Measurements from ENCODE around the gene ZRANB3. TPM values are rescaled to one million over a fixed set of nuclear protein-coding genes. Genes with fewer than 3 reads are reported as not detected.

Gene ZRANB3
- total RNA-seq, 2 donors from 2014 or later, result 3.2 to 3.5 TPM

DNA sequence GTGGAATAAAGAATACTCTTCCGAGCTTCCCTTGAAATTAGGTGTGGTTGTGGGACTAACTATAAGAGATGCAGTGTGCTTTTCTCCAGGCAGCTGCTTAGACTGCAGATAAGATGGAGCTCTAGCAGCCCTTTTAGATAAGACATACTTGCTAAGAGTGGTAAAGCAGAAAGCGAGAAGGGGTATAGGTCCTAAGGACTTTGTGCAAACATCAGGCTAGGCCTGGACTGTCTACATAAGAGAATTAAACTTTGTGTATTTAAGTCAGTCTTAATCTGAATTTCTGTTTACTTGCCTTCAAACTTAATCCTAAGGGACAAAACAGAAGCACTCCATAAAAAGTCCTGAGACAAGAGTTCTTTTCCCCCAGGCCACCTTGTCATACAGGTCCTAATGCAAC lies 260.0 kb downstream of the ZRANB3 start:
- DNase-seq (no peak), ATAC-seq (no peak)
- intact Hi-C loops (cut with DNase I, micrococcal nuclease), result no loop called here

- intact Hi-C loops (cut with DNase I, micrococcal nuclease), result no loop called here
- no peak for ATAC-seq
- DNase-seq, result no peak
Observed at GRCh38 chr2:135265960-135266490, 265.0 kb downstream of the ZRANB3 start.

DNA sequence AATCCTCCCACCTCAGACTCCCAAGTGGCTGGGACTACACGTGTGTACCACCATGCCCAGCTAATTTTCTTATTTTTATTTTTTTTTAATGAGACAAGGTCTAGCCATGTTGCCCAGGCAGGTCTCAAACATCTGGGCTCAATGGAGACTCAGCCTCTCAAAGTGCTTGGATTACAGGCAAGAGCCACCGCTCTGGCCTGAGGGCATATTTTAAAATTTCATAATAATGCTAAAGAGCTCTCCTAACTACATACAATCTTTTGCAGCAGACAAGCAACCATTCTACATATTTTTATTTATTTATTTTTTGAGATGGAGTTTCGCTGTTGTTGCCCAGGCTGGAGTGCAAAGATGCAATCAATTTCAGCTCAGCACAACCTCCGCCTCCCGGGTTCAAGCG lies 271.9 kb downstream of the ZRANB3 start:
- ATAC-seq (no peak), DNase-seq (no peak)
- intact Hi-C loops (cut with DNase I, micrococcal nuclease), result no loop called here

GRCh38 chr2:135258193-135258592 lies 272.8 kb downstream of the ZRANB3 start:
- DNase-seq (no peak), ATAC-seq (no peak)
- intact Hi-C loops (cut with DNase I, micrococcal nuclease), result no loop called here

GRCh38 chr2:135257383-135258090 lies 273.5 kb downstream of the ZRANB3 start:
- no peak for DNase-seq
- ATAC-seq, result no peak
- intact Hi-C loops (cut with DNase I, micrococcal nuclease), result no loop called here

DNA sequence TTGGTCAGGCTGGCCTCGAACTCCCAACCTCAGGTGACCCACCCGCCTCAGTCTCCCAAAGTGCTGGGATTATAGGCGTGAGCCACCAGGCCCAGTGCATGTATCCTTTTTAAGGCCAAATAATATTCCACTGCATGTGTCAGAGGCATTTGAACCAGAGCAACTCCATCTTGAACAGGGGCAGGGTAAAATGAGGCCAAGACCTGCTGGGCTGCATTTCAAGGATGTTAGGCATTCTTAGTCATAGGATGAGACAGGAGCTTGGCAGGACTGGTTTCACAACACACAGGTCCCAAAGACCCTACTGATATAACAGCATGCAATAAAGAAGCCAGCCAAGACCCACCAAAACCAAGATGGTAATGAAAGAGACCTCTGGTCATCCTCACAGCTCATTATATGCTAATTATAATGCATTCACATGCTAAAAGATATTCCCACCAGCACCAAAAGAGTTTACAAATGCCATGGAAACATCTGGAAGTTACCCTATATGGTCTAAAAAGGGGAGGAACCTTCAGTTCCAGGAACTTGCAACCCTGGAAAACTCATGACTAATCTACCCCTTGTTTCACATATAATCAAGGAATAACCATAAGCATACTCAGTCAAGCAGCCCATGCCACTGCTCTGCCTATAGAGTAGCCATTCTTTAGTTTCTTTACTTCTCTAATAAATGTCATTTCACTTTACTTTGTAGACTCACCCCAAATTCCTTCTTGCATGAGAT lies 274.3 kb downstream of the ZRANB3 start:
- intact Hi-C loops (cut with DNase I, micrococcal nuclease), result no loop called here
- no peak for ATAC-seq
- DNase-seq, result no peak

DNA sequence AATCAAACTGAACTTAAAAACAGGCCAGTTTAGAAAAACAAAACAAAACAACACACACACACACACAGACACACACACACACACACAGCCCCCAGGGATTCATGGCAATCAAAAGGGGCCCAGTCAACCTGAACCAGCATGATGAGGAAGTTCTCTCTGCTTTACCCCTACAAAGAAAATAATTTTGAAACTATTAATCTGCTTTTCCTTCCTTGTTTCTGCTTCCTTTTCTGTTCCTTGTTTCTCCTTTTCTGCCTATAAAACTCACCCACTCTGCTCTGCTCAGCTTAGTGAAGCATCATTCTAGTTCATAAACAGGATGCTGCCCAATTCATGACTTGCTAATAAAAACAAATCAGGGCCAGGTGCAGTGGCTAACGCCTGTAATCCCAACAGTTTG lies 275.8 kb downstream of the ZRANB3 start:
- DNase-seq (no peak), ATAC-seq (no peak)
- intact Hi-C loops (cut with DNase I, micrococcal nuclease), result no loop called here

- DNase-seq (no peak), ATAC-seq (no peak)
- intact Hi-C loops (cut with DNase I, micrococcal nuclease), result no loop called here
Observed at GRCh38 chr2:135252805-135253458, 278.1 kb downstream of the ZRANB3 start.

- ATAC-seq (no peak), DNase-seq (no peak)
- intact Hi-C loops (cut with DNase I, micrococcal nuclease), result no loop called here
Observed at GRCh38 chr2:135248611-135249010, 282.4 kb downstream of the ZRANB3 start.

GRCh38 chr2:135246711-135247270 lies 284.2 kb downstream of the ZRANB3 start:
- ATAC-seq, result peak; percentile 53
- intact Hi-C loops (cut with DNase I, micrococcal nuclease), result no loop called here
- DNase-seq, result no peak

- no peak for DNase-seq
- intact Hi-C loops (cut with DNase I, micrococcal nuclease), result no loop called here
- no peak for ATAC-seq
Observed at GRCh38 chr2:135245071-135245470, 285.9 kb downstream of the ZRANB3 start.

DNA sequence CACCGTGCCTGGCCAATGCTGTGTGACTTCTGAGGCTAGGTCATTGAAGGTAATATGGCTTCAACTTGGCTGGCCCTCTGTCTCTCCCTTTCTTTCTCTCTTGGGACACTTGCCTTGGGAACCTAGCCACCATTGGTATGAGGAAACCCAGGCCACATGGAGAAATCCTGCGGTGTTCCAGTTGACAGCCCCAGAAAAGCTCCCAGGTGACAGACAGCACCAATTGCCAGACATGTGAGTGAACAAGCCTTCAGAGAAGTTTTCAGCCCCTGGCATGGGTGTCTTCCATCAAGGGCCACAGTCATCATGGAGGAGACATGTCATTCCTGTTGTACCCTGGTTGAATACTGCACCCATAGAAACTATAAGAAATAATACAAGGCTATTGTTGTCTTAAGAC lies 292.4 kb downstream of the ZRANB3 start:
- no peak for ATAC-seq
- DNase-seq, result no peak
- intact Hi-C loops (cut with DNase I, micrococcal nuclease), result no loop called here

DNA sequence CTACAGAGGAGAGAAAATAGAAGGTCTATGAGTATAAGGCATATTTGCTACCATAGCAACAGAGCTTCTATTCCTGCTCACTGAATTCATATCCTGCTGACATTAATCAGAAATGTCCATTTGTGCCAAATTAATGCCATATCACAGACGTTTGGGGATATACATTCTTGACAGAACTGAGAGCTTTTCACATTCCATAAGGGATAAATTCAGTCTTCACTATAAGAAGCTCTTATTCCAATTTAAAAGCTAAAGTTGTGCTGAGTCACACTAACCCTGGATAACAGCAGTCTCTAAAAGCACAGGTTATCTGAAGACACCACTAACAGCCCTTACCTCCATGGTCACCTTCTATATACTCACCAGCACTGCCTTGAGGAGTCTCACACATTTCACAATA lies 300.9 kb downstream of the ZRANB3 start:
- intact Hi-C loops (cut with DNase I, micrococcal nuclease), result no loop called here
- DNase-seq (no peak), ATAC-seq (no peak)

DNA sequence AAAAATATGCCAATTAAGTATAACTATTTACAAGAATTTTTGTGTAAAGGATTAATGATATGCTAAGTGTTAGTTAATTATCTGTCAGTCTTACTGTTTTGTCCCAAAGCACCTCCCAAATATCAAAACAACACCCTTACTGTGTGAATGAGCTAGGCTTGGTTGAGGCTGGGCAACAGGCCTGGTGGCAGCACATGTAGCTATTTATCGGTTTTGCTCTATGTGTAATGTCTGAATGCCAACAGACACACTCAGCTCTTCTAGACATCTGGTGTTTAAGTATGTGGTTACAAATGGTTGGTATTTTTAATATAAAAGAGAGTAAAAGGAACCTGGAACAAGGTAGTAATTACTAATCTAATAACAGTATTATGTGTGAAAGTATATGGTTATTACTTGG lies 303.6 kb downstream of the ZRANB3 start:
- DNase-seq (no peak), ATAC-seq (no peak)
- intact Hi-C loops (cut with DNase I, micrococcal nuclease), result no loop called here

DNA sequence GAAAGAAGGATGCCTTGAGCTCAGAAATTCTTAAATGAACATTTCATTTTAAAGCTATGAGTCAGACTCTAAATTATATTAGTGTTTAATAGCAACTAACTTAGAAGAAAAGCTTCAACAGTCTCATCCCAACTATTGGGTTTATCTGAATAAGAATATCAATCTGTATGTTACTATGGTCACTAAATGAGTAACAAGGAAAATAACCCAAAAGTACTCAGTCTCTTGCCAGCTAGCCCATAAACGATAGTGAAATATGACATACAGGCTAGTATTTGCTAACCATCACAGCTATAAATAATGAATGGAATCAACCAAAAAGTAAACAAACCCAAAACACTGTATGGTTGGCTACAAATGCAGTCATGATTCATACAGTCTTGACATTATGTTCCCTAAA lies 304.1 kb downstream of the ZRANB3 start:
- no peak for DNase-seq
- intact Hi-C loops (cut with DNase I, micrococcal nuclease), result no loop called here
- no peak for ATAC-seq

DNA sequence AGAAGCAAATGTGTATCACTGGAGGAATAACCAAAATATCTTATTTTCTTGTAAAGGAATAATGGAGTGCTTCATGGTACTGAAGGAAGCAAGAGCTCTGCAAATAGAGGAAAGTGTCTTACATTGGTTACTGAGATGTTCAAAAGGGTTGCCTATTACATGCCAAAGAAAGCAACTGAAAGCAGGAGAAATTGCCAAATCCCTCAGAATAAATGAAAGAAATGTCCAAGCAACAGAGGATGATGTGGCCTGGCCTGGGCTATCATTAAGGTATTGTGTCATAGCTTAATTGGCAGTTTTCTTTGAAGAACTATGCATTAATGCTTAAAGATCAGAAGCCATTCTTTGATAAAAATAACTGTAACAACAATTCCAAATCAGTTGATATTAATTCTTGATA lies 305.2 kb downstream of the ZRANB3 start:
- ATAC-seq (no peak), DNase-seq (no peak)
- intact Hi-C loops (cut with DNase I, micrococcal nuclease), result no loop called here

- DNase-seq (no peak), ATAC-seq (no peak)
- intact Hi-C loops (cut with DNase I, micrococcal nuclease), result no loop called here
Observed at GRCh38 chr2:135219226-135219625, 311.8 kb downstream of the ZRANB3 start.

DNA sequence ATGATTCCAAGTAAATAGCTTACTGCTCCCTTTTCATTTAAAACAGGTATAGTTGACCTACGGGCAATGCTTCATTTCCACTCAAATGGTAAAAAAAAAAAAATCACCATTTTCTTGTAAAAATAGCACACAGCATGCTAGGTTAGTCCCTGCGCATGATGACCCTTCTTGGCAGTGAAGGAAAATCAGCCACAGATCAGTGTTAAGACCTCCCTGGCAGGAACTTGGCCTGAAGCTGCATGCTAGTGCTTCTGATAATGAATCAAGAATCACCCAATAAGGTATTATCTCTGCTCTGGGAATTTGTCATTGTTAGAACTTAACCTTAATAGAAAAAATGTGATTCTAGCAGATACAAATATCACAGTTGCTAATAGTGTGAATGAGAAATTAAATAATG lies 312.6 kb downstream of the ZRANB3 start:
- no peak for DNase-seq
- ATAC-seq, result no peak
- intact Hi-C loops (cut with DNase I, micrococcal nuclease), result no loop called here

GRCh38 chr2:135212757-135213156 lies 318.3 kb downstream of the ZRANB3 start:
- intact Hi-C loops (cut with DNase I, micrococcal nuclease), result no loop called here
- DNase-seq (no peak), ATAC-seq (no peak)

- intact Hi-C loops (cut with DNase I, micrococcal nuclease), result no loop called here
- DNase-seq (no peak), ATAC-seq (no peak)
Observed at GRCh38 chr2:135208016-135208415, 323.0 kb downstream of the ZRANB3 start.

Data from left colon (tissue), 2 donors.